AG08396 (cell line): ENCODE results near the gene MYH9.
A peak's percentile ranks its signal among the peaks of the same experiment; 100 is the strongest.
"Not testable (repeated sequence)": the region's sequence is repeated elsewhere in the genome, so short reads cannot be mapped to it uniquely, and the experiment has no call there.

Experiments
- DNase-seq: peaks from one replicate; pipeline ENCODE4 v3.0.0; 2012; ENCODE audit warnings: low spot score, mixed read lengths

Gene MYH9

GRCh38 chr22:36267058-36267457, 120.7 kb downstream of the MYH9 start:
- DNase-seq = no peak

GRCh38 chr22:36263886-36264664, 123.7 kb downstream of the MYH9 start:
- DNase-seq = not testable (repeated sequence)

DNA sequence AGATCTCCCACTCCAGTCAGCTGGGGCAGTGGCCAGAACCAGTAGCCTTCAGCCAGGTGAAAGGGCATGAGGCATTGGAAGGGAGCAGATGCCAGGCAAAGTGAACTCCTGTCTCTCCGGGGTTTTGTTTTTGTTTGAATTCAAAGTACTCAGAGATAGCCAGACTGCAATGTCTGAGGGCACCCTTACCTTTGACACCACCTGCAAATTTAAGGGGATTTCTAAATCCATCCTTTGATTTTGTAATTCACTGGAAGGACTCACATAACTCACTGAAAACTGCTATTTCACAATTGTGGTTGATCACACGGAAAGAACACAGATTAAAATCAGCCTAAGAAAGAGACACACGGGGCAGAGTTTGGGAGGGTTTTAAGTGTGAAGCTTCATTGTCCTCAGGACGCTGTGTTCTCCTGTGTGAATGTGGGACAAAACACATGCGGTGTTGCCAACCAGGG, 124.5 kb downstream of the MYH9 start:
- DNase-seq = not testable (repeated sequence)

DNA sequence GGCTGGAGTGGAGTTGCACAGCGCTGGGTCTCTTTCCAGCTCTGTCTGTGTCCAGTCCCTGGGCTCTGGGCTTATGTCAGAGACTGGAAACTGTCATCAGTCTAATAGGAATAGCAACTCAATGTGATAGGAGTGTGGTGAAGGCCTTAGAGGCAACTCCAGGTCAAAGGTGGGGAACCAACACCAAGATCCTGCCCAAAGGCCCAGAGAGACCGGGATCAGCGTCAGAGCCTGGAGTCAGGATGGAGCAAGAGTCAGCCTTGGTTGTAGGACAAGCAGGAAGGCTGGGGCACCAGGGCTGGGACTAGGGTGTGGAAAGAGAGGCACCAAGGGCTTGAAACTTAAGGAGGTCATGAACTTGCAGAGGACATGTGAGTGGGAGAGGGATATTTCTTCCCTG, 125.5 kb downstream of the MYH9 start:
- DNase-seq = not testable (repeated sequence)

GRCh38 chr22:36261675-36262074, 126.1 kb downstream of the MYH9 start:
- not testable (repeated sequence) for DNase-seq

DNA sequence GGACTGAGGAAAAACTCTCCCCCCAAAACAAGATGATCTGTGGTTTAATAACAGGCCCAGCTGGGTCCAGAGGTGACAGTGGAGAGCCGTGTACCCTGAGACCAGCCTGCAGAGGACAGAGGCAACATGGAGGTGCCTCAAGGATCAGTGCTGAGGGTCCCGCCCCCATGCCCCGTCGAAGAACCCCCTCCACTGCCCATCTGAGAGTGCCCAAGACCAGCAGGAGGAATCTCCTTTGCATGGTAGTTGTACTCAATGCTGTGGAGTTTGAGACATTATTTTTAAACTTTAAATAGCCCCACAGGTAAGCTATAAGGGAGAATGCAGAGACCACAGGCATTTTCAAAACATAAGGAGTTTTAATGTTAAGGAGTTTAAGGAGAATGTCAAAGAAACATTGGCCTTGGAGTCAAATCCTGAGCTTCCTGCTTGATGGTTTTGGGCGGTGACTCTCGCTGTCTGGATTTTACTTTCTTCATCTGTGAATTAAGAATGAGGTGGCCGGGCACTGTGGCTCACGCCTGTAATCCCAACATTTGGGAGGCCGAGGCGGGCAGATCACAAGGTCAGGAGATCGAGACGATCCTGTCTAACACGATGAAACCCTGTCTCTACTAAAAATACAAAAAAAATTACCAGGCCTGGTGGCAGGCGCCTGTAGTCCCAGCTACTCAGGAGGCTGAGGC, 128.0 kb downstream of the MYH9 start:
- DNase-seq = no peak

DNA sequence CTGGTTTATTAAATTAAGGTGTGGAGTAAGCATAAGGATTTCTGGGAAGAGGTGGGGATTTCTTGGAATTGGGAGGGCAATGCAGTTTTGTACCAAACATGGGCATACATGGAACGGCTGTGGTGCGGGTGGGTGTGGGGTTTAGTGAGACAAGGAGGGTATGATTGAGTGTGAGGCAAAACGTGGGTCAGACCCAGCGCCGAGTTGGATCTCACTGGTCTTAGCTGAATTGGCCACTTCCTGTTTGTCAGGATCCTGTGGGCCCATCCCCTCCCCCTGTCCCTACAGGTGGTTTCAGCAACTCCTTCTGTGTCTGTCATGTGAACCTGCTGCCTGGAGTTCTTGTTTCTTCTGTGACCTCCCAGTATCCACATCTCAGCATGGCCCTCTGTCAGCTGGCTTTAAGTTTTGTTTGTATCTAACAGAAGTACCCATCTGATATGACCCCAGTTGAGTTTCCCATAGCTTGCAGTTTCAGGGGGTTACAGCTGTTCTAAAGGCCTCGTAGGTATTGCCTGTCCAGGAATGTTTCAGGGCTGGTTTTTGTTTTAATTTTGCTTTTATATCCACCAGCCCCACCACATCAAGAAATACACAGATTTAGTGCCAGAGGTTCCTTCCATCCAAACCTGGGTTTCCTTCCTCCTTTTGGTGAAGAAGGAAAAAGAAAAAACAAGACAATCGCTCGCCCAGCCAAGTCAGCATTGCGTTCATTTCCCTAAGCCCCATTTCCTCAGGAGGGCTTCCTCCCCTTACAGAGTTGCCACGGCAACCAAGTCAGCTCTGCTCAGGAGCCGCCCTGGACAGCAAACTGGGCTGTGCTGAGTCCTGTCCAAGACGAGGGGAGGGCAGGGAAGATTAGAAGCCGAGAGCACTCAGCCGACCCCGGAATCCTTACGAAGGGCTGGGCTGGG, 128.8 kb downstream of the MYH9 start:
- DNase-seq = no peak

GRCh38 chr22:36257948-36258670, 129.7 kb downstream of the MYH9 start:
- no peak for DNase-seq

- no peak for DNase-seq
Observed at GRCh38 chr22:36257308-36257707, 130.5 kb downstream of the MYH9 start.

- DNase-seq = no peak
Observed at GRCh38 chr22:36256478-36256877, 131.3 kb downstream of the MYH9 start.

DNA sequence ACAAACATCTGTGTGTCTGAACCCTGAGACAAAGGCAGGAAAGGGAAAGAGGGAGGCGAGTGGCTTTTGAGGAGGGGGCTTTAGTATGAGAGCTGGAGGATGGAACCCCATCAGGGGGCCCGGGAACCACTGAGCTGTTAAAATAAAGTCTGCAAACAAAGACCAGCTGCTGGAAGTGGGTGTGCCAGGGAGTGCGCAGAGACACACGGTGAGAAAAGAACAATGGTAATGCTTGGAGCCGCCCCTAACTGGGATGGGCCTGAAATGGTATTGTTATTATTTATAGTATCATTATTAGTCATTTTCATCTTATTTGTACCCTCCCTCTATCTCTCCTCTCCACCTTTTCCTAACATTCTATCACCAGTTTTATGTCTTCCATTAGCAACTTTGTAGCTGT, 132.2 kb downstream of the MYH9 start:
- not testable (repeated sequence) for DNase-seq

- no peak for DNase-seq
Observed at GRCh38 chr22:36253523-36254490, 134.0 kb downstream of the MYH9 start.

GRCh38 chr22:36252754-36253522, 134.8 kb downstream of the MYH9 start, which contains the start of gene APOL1:
Gene APOL1 (plus strand): TSS chr22:36253133. CDS start chr22:36254956, 1,823 bp downstream.
- DNase-seq = peak; percentile 62

DNA sequence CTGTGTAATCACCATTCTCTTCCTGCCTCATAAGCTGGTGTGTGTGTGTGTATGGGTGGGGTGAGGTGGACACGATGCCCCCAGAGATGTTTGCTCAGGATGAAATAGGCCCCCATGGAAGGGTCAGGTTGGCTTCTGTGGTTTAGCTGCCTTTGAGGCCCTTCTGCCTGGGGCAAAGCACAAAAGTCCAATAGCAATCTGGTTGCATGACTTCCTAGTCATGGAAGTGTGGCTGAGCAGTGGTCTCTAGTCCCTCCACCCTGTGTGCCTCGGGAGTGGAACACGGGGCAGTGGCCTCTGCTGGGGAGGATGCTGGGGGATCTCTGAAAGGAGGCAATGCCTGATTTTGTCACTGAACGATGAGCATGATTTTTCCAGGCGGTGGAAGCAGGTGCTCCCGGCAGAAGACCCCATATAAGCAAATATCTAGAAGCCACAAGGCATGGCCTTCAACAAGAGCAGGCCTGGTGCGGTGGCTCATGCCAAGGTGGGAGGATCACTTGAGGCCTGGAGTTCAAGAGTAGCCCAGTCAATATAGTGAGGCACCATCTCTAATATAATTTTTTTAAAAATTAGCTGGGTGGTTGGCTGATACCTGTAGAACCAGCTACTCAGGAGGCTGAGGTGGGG, 135.7 kb downstream of the MYH9 start:
- DNase-seq = not testable (repeated sequence)

DNA sequence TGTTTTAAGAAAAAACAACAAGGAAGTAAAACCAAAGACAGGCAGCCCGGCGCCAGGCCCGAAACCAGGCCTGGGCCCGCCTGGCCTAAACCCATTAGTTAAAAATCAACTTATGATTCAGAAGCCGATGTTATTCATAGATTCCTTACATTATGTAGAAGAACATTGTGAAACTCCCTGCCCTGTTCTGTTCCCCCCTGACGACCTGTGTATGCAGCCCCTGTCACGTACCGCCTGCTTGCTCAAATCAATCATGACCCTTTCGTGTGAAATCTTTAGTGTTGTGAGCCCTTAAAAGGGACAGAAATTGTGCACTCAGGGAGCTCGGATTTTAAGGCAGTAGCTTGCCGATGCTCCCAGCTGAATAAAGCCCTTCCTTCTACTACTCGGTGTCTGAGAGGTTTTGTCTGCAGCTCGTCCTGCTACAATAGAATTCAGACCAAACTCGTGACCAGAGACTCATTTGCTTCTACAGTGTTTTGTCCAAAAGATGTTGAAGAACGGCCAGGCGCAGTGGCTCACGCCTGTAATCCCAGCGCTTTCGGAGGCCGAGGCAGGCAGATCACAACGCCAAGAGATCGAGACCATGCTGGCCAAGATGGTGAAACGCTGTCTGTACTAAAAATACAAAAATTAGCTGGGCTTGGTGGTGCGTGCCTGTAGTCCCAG, 137.3 kb downstream of the MYH9 start:
- DNase-seq = not testable (repeated sequence)

DNA sequence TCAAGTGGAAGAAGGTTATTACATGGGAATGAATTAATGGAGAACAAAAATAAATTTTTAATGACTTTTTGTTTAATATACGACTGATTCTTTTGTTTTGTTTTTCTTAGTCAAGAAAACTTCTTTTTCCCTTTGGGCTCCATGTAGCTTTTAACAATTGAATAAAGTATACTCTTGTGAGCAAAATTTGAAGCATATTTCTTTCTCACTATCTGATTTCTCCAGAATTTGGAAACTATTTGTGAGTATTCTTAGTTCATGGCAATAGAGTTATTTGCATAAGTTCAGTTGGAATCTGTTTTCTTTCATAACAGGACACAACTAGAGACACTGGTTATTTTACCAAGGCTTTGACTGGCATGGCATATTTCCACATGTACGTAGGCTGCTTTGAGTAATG, 138.6 kb downstream of the MYH9 start:
- DNase-seq = no peak

- DNase-seq = no peak
Observed at GRCh38 chr22:36247955-36248354, 139.8 kb downstream of the MYH9 start.

DNA sequence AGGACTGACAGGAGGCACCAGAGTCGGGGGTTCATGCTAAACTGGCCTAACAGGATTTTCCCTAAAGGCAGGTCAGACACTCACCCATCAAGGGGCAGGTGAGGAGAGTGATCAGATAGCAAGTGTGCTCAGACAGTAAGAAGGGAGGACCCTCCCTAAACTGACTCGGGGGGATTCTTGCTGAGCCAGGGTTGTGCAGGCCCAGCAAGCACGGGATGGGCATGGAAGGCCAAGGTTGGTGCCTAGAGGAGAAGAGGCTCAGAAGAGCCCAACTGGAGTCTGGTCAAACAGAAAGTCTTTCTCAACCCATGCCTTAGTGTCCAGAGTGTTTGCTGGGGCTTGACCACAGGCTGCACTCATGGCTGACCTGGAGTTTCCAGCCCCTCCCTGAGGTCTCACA, 141.0 kb downstream of the MYH9 start:
- DNase-seq = no peak
